SK-N-SH (cell line): Measurements from ENCODE around the gene AKAP6. TPM values are rescaled to one million over a fixed set of nuclear protein-coding genes. Genes with fewer than 3 reads are reported as not detected.

Source experiments
- CTCF ChIA-PET: fragments of 300-600, 350-600 bp; formaldehyde crosslinking; extraction: SDS; loops from one replicate; lab custom pipeline; 2021; lab: Yijun Ruan, JAX
- POLR2A ChIA-PET: fragments of 350-600 bp; sonication (Branson Sonifier 250); formaldehyde crosslinking; extraction: SDS; loops from one replicate; lab custom pipeline; 2020; ENCODE audit warnings: antibody characterized with exemption, inconsistent platforms; lab: Yijun Ruan, JAX
- DNase-seq: peaks from one replicate; pipeline ENCODE4 v3.0.0; 2012
- H2AFZ ChIP-seq: fragments of 200-600 bp; sonication (generic); 2 replicates; pipeline ENCODE4 v1.8.1; 2016; ENCODE audit warnings: antibody characterized with exemption, mild to moderate bottlenecking, low read depth
- H3F3A ChIP-seq: fragments of 200-600 bp; sonication (generic); replicated peaks from 2 replicates; pipeline ENCODE3; 2016; ENCODE audit warnings: antibody characterized with exemption, mild to moderate bottlenecking; ENCODE audit not compliant: insufficient read depth
- H3K27ac ChIP-seq, 2 experiments: fragments of 200-500 bp in 1 of 2; fragments of 200-600 bp in 1 of 2; sonication (Bioruptor generic) in 1 of 2; sonication (generic), shearing (Covaris generic) in 1 of 2; 2 replicates each; pipeline versions ENCODE4 v1.5.1 to v1.6.1; 2014 to 2016; ENCODE audit warnings: low read depth in 2 of 2, inconsistent platforms in 1 of 2, low read length in 1 of 2, mild to moderate bottlenecking in 1 of 2, mixed read lengths in 1 of 2
- H3K27me3 ChIP-seq: fragments of 200-600 bp; sonication (generic), shearing (Covaris generic); 2 replicates; pipeline ENCODE4 v1.6.1; 2016; ENCODE audit warnings: mixed run types; ENCODE audit not compliant: insufficient read depth
- H3K36me3 ChIP-seq, 2 experiments: fragments of 200-500 bp in 1 of 2; fragments of 200-600 bp in 1 of 2; sonication (Bioruptor generic) in 1 of 2; sonication (generic) in 1 of 2; replicated peaks in 1 of 2; 2 replicates each; pipeline versions ENCODE3 to v1.5.1; 2014 to 2016; ENCODE audit warnings: low read length in 1 of 2, mild to moderate bottlenecking in 1 of 2; ENCODE audit not compliant: insufficient read depth in 2 of 2, control insufficient read depth in 1 of 2
- H3K4me1 ChIP-seq, 2 experiments: fragments of 200-500 bp in 1 of 2; fragments of 200-600 bp in 1 of 2; sonication (Bioruptor generic) in 1 of 2; sonication (generic), shearing (Covaris generic) in 1 of 2; 2 replicates each; pipeline versions ENCODE4 v1.5.1 to v1.6.1; 2014 to 2016; ENCODE audit warnings: low read depth in 1 of 2, low read length in 1 of 2, mixed run types in 1 of 2; ENCODE audit not compliant: insufficient read depth in 2 of 2, control insufficient read depth in 1 of 2
- H3K4me2 ChIP-seq: fragments of 200-600 bp; sonication (generic), shearing (Covaris generic); 2 replicates; pipeline ENCODE4 v1.6.1; 2017; ENCODE audit warnings: mixed run types
- H3K4me3 ChIP-seq, 2 experiments: fragments of 200-500 bp in 1 of 2; fragments of 200-600 bp in 1 of 2; sonication (Bioruptor generic) in 1 of 2; sonication (generic), shearing (Covaris generic) in 1 of 2; 2 replicates each; pipeline versions ENCODE4 v1.5.1 to v1.8.1; 2014 to 2016; ENCODE audit warnings: low read depth in 2 of 2, inconsistent platforms in 1 of 2, low read length in 1 of 2, mild to moderate bottlenecking in 1 of 2, mixed read lengths in 1 of 2, moderate library complexity in 1 of 2
- H3K79me2 ChIP-seq: fragments of 200-600 bp; sonication (generic); 2 replicates; pipeline ENCODE4 v1.8.1; 2017; ENCODE audit warnings: mild to moderate bottlenecking; ENCODE audit not compliant: insufficient read depth
- H3K9ac ChIP-seq: fragments of 200-600 bp; sonication (generic); 2 replicates; pipeline ENCODE4 v1.6.1; 2017; ENCODE audit warnings: mixed run types
- H3K9me2 ChIP-seq: fragments of 200-600 bp; sonication (generic); 2 replicates; pipeline ENCODE4 v1.6.1; 2017; ENCODE audit warnings: mixed run types
- H3K9me3 ChIP-seq: fragments of 200-600 bp; sonication (generic); 2 replicates; pipeline ENCODE4 v1.6.1; 2017; ENCODE audit warnings: mixed run types, mild to moderate bottlenecking, moderate library complexity
- H4K20me1 ChIP-seq: fragments of 200-600 bp; sonication (generic); 2 replicates; pipeline ENCODE4 v1.6.1; 2017; ENCODE audit warnings: mild to moderate bottlenecking, mixed run types; ENCODE audit not compliant: insufficient read depth
- EZH2phosphoT487 ChIP-seq: fragments of 200-600 bp; sonication (generic); IDR thresholded peaks from 2 replicates; pipeline ENCODE4 v1.6.1; 2017; ENCODE audit warnings: low read depth, mixed run types, mild to moderate bottlenecking, antibody characterized with exemption, moderate library complexity, borderline replicate concordance
- FOXJ3 ChIP-seq: sonication (generic); formaldehyde crosslinking; IDR thresholded peaks from 2 replicates; pipeline ENCODE4 v1.5.1; 2020; ENCODE audit warnings: mild to moderate bottlenecking, missing genetic modification reagents
- JUND ChIP-seq: IDR thresholded peaks from 2 replicates; pipeline ENCODE4 v1.4.0; 2012
- NRF1 ChIP-seq: IDR thresholded peaks from 2 replicates; pipeline ENCODE4 v1.6.1; 2012; ENCODE audit warnings: low read depth, mild to moderate bottlenecking, low read length
- POLR2AphosphoS5 ChIP-seq: IDR thresholded peaks from 2 replicates; pipeline ENCODE4 v1.6.1; 2012; ENCODE audit warnings: low read depth, low read length
- RXRA ChIP-seq: IDR thresholded peaks from 2 replicates; pipeline ENCODE4 v1.4.0; 2012; ENCODE audit warnings: low read depth, mild to moderate bottlenecking, borderline replicate concordance
- TAF1 ChIP-seq: IDR thresholded peaks from 2 replicates; pipeline ENCODE4 v1.6.1; 2012; ENCODE audit warnings: low read depth, mild to moderate bottlenecking, low read length, moderate library complexity, borderline replicate concordance
- TCF12 ChIP-seq: IDR thresholded peaks from 2 replicates; pipeline ENCODE4 v1.4.0; 2012
- whole genome bisulfite sequencing: methylation state at CpG from one replicate; pipeline ENCODE4 v1.1.6; 2017; ENCODE audit warnings: low lambda C conversion rate; 5-methylcytosine and 5-hydroxymethylcytosine counted together
- polyA plus RNA-seq, 3 experiments: library from polyadenylated mRNA; depleted of rRNA; stranded (reverse); fragments of >200 nt; gene quantifications; 2 replicates each; pipeline ENCODE4 v1.2.3, GENCODE V29; 2012
- TF ChIP-seq, protein P1 (sequence below): fragments of 200-600 bp; sonication (generic); IDR thresholded peaks from 2 replicates; pipeline ENCODE4 v1.6.1; 2017; ENCODE audit warnings: antibody characterized with exemption, mild to moderate bottlenecking, moderate library complexity
- TF ChIP-seq, protein P2 (sequence below): IDR thresholded peaks from 2 replicates; pipeline ENCODE4 v1.4.0; 2012; ENCODE audit warnings: low read depth, borderline replicate concordance
- TF ChIP-seq, protein P3 (sequence below): IDR thresholded peaks from 2 replicates; pipeline ENCODE4; 2012

The AKAP6 gene
- polyA plus RNA-seq, 1 of the 3 experiments (the other 2 are of a cell fraction) = 1.7 TPM

DNA sequence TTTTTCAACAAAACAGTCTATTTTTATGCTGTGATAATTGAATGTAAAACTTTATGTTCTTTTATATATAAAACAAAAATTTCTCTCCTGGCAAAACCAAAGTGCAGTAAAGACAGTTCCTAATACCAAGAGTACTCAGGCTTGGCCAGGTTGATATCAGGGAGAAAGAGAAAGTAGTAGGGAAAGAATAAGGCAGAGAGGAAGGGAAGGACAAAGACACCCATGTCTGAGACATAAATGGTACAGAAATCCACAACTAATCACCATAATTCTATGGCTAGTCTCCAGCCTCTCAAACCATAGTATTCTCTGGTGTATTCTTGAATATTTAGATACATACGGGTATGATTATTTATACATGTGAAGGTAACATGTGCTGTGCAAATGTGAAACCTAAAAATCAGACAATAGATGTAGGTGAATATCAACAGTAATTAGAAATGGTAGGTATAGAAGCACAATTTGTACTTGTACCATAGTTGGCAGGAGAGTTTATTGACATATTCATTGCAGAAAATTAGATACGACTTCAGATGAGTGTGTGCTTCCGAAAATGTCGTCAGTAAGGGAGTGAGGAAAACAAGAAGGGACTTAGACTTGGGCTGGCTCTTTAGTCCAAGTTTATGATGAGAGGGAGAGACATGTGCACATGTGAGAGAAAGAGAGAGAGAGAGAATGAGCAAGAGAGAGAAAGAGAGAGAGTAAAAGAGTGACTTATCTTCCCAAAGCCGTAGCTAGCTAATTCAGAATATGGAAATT, 378.8 kb downstream of the AKAP6 start (continued):
- TF ChIP-seq FOXJ3 (CRISPR knock-in tag) = no peak
- no peak for TF ChIP-seq RXRA
- no peak for TF ChIP-seq POLR2AphosphoS5
- no peak for TF ChIP-seq NRF1
- TF ChIP-seq, protein P1, sequence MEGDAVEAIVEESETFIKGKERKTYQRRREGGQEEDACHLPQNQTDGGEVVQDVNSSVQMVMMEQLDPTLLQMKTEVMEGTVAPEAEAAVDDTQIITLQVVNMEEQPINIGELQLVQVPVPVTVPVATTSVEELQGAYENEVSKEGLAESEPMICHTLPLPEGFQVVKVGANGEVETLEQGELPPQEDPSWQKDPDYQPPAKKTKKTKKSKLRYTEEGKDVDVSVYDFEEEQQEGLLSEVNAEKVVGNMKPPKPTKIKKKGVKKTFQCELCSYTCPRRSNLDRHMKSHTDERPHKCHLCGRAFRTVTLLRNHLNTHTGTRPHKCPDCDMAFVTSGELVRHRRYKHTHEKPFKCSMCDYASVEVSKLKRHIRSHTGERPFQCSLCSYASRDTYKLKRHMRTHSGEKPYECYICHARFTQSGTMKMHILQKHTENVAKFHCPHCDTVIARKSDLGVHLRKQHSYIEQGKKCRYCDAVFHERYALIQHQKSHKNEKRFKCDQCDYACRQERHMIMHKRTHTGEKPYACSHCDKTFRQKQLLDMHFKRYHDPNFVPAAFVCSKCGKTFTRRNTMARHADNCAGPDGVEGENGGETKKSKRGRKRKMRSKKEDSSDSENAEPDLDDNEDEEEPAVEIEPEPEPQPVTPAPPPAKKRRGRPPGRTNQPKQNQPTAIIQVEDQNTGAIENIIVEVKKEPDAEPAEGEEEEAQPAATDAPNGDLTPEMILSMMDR = no peak
- TF ChIP-seq EZH2phosphoT487 = no peak

- no peak overlapping the region for H3K4me3 ChIP-seq
- H3K9ac ChIP-seq = no peak overlapping the region
- POLR2A ChIA-PET = no interaction called here
- 45% methylated on average over 4 of the region's 4 CpGs for WGBS
- H4K20me1 ChIP-seq = no peaks in the 10 kb centered on the region
- DNase-seq = no peak
- H3K4me1 ChIP-seq = peaks cover 2 to 29% of the 10 kb centered on the region in 2 experiments; a peak in 3 of 4 replicates
- H3K27me3 ChIP-seq = no peaks in the 10 kb centered on the region
- H3K27ac ChIP-seq = peak overlapping the region in 1 of 2 experiments; percentile 90; a peak in 3 of 4 replicates
- CTCF ChIA-PET = interaction anchor here (1.1 to 1.4 kb wide), 2 partner anchors 74 to 1084 kb away, joined by 3 read pairs; no protein-coding TSS in a partner anchor
- peaks cover 8% of the 10 kb centered on the region for H3F3A ChIP-seq
- TF ChIP-seq, protein P2, sequence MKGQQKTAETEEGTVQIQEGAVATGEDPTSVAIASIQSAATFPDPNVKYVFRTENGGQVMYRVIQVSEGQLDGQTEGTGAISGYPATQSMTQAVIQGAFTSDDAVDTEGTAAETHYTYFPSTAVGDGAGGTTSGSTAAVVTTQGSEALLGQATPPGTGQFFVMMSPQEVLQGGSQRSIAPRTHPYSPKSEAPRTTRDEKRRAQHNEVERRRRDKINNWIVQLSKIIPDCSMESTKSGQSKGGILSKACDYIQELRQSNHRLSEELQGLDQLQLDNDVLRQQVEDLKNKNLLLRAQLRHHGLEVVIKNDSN = peak; percentile 37; the same call in 1 of the 2 replicates
- TF ChIP-seq JUND (no peak), TCF12 (peak; percentile 48; the same call in 1 of the 2 replicates), TAF1 (no peak)
- TF ChIP-seq, protein P3, sequence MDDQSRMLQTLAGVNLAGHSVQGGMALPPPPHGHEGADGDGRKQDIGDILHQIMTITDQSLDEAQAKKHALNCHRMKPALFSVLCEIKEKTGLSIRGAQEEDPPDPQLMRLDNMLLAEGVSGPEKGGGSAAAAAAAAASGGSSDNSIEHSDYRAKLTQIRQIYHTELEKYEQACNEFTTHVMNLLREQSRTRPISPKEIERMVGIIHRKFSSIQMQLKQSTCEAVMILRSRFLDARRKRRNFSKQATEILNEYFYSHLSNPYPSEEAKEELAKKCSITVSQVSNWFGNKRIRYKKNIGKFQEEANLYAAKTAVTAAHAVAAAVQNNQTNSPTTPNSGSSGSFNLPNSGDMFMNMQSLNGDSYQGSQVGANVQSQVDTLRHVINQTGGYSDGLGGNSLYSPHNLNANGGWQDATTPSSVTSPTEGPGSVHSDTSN = peak; percentile 62
- H3K36me3 ChIP-seq = no peaks in the 10 kb centered on the region
- no peaks in the 10 kb centered on the region for H3K9me3 ChIP-seq
- no peaks in the 10 kb centered on the region for H3K9me2 ChIP-seq
- H2AFZ ChIP-seq = no peak overlapping the region; the same call in 1 of the 2 replicates
- no peak overlapping the region for H3K4me2 ChIP-seq
- H3K79me2 ChIP-seq = no peaks in the 10 kb centered on the region
These were observed 379.9 kb downstream of the AKAP6 start for GRCh38 chr14:32709027-32709426.
